Stimulated activated CD4-positive, alpha-beta T cell treated with anti-CD3 and anti-CD28 coated beads, Interleukin-1b, Interleukin-23, amount 100 ng/mL, for 24 hours (primary cell): ENCODE results near the gene PEX19.

Source experiments
- DNase-seq, 4 experiments: peaks; one replicate each; pipeline ENCODE4 v3.0.0-alpha.2; 2020; ENCODE audit warnings: low read depth in 4 of 4, low spot score in 1 of 4

Gene PEX19

GRCh38 chr1:160239582-160240299 is 45.2 kb downstream of the PEX19 start:
- no peak for DNase-seq

- no peak for DNase-seq
These were observed 46.5 kb downstream of the PEX19 start for GRCh38 chr1:160238408-160238807.

- DNase-seq = no peak
These were observed 47.4 kb downstream of the PEX19 start for GRCh38 chr1:160237558-160237957.

- DNase-seq = no peak
These were observed 48.1 kb downstream of the PEX19 start for GRCh38 chr1:160236806-160237205.

GRCh38 chr1:160232911-160233310 is 52.0 kb downstream of the PEX19 start:
- no peak for DNase-seq

GRCh38 chr1:160228431-160228830 is 56.5 kb downstream of the PEX19 start:
- DNase-seq = no peak

- no peak for DNase-seq
These were observed 57.4 kb downstream of the PEX19 start for GRCh38 chr1:160227561-160227960.

GRCh38 chr1:160227034-160227433 is 57.9 kb downstream of the PEX19 start:
- DNase-seq = no peak
